ENCODE measurements around the gene PRSS21. TPM values are rescaled to one million over a fixed set of nuclear protein-coding genes. Genes with fewer than 3 reads are reported as not detected.

PRSS21 gene
- total RNA-seq, 3 donors from 2014 or later, result 2.9 to 4.9 TPM; not detected in 1

DNA sequence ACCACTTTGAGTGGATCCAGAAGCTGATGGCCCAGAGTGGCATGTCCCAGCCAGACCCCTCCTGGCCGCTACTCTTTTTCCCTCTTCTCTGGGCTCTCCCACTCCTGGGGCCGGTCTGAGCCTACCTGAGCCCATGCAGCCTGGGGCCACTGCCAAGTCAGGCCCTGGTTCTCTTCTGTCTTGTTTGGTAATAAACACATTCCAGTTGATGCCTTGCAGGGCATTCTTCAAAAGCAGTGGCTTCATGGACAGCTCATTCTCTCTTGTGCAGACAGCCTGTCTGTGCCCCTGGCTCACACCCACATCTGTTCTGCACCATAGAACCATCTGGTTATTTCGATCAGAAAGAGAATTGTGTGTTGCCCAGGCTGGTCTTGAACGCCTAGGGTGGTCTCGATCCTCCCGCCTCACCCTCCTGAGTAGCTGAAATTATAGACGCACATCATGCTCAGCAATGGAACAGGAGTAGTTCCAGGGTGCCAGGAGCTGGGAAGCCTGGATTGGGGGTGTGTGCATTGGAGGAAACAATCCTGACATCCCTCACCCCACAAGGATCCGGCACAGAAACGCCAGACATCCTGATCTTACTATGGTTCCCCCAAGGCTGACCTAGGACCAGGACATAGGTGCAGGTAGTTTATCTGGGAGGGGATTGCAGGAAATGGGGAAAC is 4.6 kb downstream of the PRSS21 start:
- H3K36me3 ChIP-seq, result no peaks in the 10 kb centered on the region
- no peaks in the 10 kb centered on the region for H3K27me3 ChIP-seq
- no peaks in the 10 kb centered on the region for H3K9me3 ChIP-seq
- H3K4me1 ChIP-seq, result no peaks in the 10 kb centered on the region
- intact Hi-C loops (cut with DNase I; ENCODE audit: low total_unique reads), result no loop called here
- no peak overlapping the region for H3K27ac ChIP-seq
- no peak overlapping the region for H3K4me3 ChIP-seq
- DNase-seq (ENCODE audit: low spot score in 2 of 2), result peak in 1 of 2 donors; percentile 25
- no peak for TF ChIP-seq POLR2A (IDR thresholded peaks at IDR 0.05)
- TF ChIP-seq POLR2AphosphoS5 (IDR thresholded peaks at IDR 0.05), result no peak
- no peak for TF ChIP-seq CTCF (IDR thresholded peaks at IDR 0.05)

DNA sequence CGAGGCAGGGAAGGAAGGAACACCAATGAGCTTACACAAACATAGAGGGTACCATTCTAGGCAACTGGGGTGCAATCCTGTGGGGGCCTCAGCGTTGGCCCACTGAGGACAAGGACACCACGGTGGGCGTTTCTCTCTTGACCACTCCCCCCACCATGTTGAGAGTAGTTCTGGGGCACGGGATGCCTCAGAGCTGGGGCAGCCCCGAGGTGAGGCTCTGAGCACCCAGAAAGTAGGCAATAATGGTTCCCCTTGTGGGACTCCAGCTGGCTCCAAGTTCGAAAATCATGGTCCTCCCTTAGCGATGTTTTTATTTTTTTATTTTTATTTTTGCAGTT is 5.1 kb downstream of the PRSS21 start:
- no peak for TF ChIP-seq CTCF (IDR thresholded peaks at IDR 0.05)
- TF ChIP-seq POLR2A (IDR thresholded peaks at IDR 0.05), result no peak
- H3K4me1 ChIP-seq, result no peaks in the 10 kb centered on the region
- H3K27ac ChIP-seq, result no peak overlapping the region
- H3K27me3 ChIP-seq, result no peaks in the 10 kb centered on the region
- no peaks in the 10 kb centered on the region for H3K36me3 ChIP-seq
- no peak overlapping the region for H3K4me3 ChIP-seq
- peak in 1 of 2 donors; percentile 15 for DNase-seq (ENCODE audit: low spot score in 2 of 2)
- intact Hi-C loops (cut with DNase I; ENCODE audit: low total_unique reads), result no loop called here
- no peaks in the 10 kb centered on the region for H3K9me3 ChIP-seq

GRCh38 chr16:2822496-2822895 is 5.5 kb downstream of the PRSS21 start:
- Histone ChIP-seq H3K36me3 (no peaks in the 10 kb centered on the region), H3K4me3 (no peak overlapping the region), H3K9me3 (no peaks in the 10 kb centered on the region), H3K27ac (no peak overlapping the region), H3K4me1 (no peaks in the 10 kb centered on the region), H3K27me3 (no peaks in the 10 kb centered on the region)
- DNase-seq (ENCODE audit: low spot score in 2 of 2), result no peak
- TF ChIP-seq POLR2AphosphoS5 (IDR thresholded peaks at IDR 0.05), result no peak
- no peak for TF ChIP-seq POLR2A (IDR thresholded peaks at IDR 0.05)
- no peak for TF ChIP-seq CTCF (IDR thresholded peaks at IDR 0.05)
- intact Hi-C loops (cut with DNase I; ENCODE audit: low total_unique reads), result no loop called here

GRCh38 chr16:2824626-2825025 is 7.6 kb downstream of the PRSS21 start:
- H3K4me3 ChIP-seq, result no peak overlapping the region
- H3K4me1 ChIP-seq, result no peaks in the 10 kb centered on the region
- intact Hi-C loops (cut with DNase I; ENCODE audit: low total_unique reads), result no loop called here
- H3K9me3 ChIP-seq, result no peaks in the 10 kb centered on the region
- TF ChIP-seq POLR2A (IDR thresholded peaks at IDR 0.05), result no peak
- TF ChIP-seq POLR2AphosphoS5 (IDR thresholded peaks at IDR 0.05), result no peak
- TF ChIP-seq CTCF (IDR thresholded peaks at IDR 0.05), result no peak
- H3K27me3 ChIP-seq, result peaks cover 0 to 4% of the 10 kb centered on the region in 2 donors
- no peak for DNase-seq (ENCODE audit: low spot score in 2 of 2)
- no peak overlapping the region for H3K27ac ChIP-seq
- no peaks in the 10 kb centered on the region for H3K36me3 ChIP-seq

- TF ChIP-seq CTCF (IDR thresholded peaks at IDR 0.05), result no peak
- no peak for TF ChIP-seq POLR2AphosphoS5 (IDR thresholded peaks at IDR 0.05)
- no peak for TF ChIP-seq POLR2A (IDR thresholded peaks at IDR 0.05)
- no peaks in the 10 kb centered on the region for H3K4me1 ChIP-seq
- H3K4me3 ChIP-seq, result no peak overlapping the region
- no peak for DNase-seq (ENCODE audit: low spot score in 2 of 2)
- H3K27me3 ChIP-seq, result peaks cover 0 to 8% of the 10 kb centered on the region in 2 donors
- no peaks in the 10 kb centered on the region for H3K9me3 ChIP-seq
- H3K27ac ChIP-seq, result no peak overlapping the region
- H3K36me3 ChIP-seq, result no peaks in the 10 kb centered on the region
- intact Hi-C loops (cut with DNase I; ENCODE audit: low total_unique reads), result no loop called here
These were observed 8.2 kb downstream of the PRSS21 start for GRCh38 chr16:2825049-2825742.
